Stimulated activated CD8-positive, alpha-beta memory T cell treated with anti-CD3 and anti-CD28 coated beads, Interleukin-12 subunit alpha, Interleukin-12 subunit beta, amount 100 ng/mL, for 1 hour (primary cell): Measurements from ENCODE around the gene DOCK9.
"Not testable (repeated sequence)": the region's sequence is repeated elsewhere in the genome, so short reads cannot be mapped to it uniquely, and the experiment has no call there.

Experiments used
- DNase-seq: peaks from one replicate; pipeline ENCODE4 v3.0.0-alpha.2; 2020; ENCODE audit warnings: low read depth

DOCK9 gene

DNA sequence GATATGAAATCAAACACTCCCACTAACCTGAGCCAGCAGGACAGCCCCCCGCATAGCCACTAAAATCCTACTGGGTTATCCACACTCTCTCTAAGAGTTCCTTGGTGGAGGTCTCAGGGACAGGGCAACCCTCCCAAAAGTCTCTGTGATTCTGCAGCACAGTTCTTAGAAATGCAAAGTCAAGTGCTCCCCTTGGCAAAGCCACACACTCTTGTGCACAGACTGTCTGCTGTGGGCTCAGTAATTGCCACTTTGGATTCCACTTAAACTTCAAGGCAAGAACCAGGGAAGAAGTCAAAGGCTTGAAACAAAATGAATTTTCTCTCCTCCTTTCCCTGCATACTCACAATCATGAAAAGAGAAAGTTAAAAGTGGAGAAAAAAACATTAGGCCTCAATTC, 61.5 kb downstream of the DOCK9 start:
- DNase-seq, result no peak

DNA sequence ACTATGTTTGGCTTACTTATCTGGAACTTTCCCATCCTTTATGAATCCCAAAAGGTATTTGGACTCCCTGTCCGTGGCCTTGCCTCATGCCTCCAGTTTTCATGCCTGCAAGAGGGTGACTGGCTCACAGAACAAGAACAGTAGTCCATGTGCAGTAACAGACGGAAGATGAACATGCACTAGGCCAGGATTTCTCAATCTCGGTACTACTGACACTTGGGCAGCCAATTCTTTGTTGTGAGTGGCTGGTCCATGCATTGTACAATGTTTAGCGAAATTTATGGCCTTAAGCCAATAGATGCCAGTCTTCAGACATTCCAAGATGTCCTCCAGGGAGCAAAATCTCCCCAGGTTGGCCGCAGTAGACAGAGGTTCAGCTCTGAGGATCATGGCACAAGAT, 61.9 kb downstream of the DOCK9 start:
- DNase-seq, result no peak

DNA sequence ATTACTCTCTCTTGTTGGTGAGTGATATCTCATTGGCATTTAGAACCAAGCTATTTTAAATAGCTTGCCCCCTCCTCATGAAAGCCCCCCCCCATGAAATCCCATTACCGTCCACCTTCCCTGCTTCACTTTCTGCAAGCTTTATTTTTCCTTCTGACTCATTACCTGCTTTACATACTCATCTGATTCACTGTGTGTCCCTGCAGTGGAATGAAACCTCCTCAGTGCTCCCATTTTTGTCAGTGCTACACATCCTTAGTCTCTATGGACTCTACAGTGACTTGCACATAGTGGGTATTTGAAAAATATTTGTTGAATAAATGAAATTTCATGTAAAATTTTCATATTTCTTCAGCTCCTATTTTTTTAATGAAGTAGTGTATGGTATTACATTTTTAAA, 62.3 kb downstream of the DOCK9 start:
- no peak for DNase-seq

DNA sequence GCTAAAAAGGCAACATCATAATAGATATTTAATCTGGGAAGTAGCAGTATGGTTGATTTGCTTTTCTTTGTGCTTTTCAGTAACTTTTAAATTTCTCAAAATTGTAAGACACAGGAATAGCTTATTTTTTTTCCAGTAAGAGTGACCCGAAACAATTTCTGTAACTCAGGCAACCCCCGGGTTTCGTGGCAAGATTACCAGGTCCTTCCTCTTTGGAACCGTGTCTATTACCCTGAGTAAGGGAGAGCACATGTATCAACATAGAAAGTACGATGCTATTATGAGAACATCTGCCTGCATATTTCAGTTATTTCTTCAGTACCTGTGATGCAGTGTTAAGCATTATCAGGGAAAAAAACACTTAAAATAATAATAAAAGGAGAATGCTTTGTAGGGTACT, 64.1 kb downstream of the DOCK9 start:
- DNase-seq, result no peak

DNA sequence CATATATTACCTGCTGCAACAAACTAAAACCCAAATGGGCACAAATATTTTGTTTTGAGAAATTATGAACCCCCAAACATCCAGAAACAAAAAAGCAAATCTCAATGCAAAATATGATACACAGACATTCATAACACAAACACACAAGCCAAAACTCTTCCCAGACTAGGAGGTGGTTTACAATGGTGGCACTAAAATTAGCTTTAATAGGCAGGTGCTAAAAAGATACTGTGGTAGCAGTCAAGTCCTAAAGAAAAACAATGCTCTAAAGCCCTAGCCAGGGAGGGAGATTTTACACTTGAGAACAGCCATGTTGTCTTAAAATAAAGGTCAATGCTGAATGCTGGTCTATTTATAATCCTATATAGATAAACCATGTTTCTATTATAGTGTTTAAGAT, 65.0 kb downstream of the DOCK9 start:
- DNase-seq, result no peak

DNA sequence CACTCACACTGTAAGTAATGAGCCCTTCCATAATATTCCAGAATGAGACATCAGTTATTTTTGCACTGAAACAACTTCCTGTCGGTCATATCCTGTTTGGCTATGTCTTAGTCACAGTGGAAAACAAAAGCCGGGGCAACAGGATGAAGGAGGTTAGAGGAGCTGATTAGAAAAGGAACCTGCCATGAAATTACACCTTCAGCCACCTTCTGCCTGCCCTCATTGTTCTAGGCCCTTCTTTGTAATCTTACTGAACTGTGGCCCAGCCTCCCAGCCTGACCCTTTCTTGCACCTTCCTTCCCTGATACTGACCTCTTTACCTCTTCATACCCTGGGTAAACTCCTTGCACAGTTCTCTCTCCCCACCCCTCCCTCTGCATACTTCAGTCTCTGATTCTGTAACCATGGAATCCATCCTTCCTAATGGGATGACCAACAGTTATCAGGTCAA, 67.3 kb downstream of the DOCK9 start:
- DNase-seq, result peak; percentile 6

DNA sequence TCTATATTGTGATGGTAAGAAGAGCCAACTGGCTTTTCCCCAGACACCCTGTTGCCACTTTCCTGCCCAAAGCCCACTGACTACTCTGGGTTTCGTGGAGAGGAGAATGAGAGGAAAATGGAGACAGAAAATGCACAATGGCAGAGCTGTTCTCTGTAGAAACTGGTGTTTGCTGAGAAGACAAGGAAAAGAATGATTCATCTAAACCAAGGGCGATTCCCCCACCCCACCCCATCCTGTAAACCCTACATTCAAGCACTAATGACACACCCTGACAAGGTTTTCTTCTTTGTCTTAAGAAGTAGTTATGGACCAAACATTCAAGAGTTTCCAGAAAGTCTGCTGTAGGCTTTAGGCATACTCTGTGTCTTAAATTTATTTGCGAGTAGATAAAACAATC, 68.8 kb downstream of the DOCK9 start:
- DNase-seq, result no peak

DNA sequence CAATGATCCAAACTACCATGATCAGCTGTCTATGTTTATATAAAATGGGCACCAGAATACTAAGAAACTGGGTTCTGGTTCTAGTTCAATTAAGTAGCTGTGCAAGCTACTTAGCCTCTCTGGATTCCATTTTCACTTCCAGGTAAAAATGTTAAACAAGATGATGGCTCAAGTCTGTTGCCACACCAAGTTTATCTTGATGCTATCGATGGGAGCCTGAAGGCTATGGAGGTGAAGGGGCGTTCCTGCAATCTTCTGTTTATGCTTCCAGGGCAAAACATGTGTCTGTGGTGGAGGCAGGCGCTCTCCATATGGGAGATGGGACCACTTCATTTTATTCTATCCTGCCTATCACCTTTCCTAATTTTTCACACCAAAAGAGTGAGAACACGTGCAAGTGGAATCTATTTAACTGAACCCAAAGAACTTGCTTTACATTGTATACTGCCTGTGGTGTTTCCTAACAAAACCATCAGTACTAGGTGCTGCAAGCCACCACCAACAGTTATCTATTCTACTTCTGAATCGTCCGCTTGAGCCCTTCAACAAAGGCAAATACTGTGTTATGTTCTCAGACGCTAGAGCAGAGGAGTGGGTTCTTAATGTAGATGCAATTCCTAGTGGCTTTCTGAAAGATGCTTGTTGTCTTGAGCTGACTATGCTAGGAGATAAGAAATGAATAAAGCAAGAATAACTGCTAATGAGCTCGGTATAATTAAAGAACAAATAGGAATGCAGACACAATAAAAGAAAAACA, 70.9 kb downstream of the DOCK9 start:
- no peak for DNase-seq

DNA sequence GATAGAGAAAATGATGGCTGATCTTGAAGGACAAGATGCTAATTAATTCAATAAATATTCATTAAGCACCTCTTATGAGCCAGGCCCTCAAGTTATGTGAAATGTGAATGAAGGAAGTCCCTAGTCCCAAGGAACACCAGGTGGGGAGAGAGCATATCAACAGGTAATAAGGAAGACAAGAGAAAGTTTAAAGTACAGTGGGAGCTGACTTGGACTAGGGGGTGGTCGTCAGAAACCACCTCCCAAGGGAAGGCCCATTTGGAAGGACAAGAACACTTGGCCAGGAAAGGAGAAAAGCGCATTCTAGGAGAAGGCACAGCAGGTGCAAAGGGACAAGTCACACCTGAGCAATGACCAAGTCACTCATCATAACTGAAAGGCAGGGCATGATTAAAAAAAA, 72.7 kb downstream of the DOCK9 start:
- DNase-seq, result no peak

DNA sequence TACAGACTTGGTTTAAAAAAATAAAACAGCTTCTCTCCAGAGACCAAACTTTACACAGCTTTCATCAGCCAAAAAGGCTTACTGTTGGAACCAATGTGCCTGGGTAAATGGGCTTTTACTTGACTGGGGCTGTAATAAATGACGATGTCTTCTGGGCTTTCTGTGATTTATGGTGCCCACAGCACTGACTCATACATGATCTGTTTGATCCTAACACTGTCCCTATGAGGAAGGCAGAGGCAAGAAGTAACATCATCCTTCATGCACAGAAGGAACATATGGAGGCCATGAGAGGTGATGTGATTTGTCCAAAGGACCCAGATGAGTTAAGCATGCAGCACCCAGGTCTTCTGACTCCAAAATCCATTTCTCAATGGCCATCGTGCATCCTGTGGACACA, 77.4 kb downstream of the DOCK9 start:
- DNase-seq, result no peak

DNA sequence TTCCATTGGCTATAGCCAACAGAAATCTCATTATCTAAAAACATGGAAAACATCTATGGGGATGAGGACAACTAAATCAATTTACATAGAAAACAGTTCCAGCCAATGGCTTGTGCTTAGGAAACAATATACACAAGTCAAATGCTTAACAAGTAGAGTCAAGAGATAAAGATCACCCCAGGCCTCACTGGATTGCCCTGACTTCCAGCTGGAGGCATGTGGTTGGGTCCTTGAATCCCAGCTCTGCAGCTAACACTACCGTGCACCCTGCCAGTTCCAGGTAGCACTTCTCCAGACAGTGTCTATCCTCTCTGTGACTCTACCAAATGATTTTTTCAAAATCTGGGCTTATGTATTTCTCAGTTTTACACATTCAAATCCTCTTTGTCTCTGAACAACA, 80.2 kb downstream of the DOCK9 start:
- no peak for DNase-seq

DNA sequence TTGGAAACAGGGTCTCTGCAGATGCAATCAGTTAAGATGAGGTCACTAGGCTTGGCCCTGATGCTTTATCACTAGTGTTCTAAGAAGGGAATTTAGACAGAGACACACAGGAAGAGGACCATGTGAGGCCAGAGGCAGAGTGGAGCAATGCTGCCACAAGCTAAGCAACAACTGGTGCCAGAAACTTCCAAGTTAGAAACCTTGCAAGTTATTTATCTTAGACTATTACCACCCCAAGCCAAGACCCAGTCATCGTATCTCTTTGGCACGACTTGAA, 81.1 kb downstream of the DOCK9 start:
- no peak for DNase-seq

DNA sequence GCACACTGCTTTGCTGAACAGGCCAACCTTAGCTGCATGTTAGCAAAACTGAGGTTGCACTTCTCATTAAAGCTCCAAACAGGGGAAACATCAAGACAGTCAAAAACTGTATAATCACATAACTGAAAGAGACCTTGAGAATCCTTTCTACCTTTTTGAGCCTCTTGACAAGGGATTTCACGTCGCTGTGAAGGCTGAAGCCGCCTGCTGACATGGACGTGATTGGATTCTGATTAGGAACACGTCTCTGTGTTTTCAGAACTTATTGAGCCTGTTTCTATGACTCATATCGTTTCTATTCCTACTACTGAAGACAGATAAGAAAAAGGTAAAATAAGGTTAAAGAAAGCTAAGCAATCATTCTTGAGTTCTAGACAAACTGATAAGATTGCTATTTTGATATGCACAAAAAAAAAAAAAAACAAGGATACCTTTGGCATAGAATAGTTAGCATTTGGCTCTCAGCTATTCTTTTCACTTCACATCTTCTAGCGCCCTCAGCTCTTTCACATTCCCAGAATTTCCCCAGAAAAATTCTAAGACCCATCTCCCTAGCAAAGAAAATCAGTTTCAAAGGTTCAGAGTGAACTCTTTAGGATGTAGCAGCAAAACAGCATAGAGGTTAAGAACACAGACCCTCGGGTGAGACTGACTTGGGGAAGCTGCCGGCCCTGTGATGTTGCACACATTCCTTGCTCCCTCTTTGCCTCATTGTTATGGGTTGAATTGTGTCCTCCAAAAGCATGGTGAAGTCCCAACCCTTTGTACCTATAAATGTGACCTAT, 81.6 kb downstream of the DOCK9 start:
- no peak for DNase-seq

DNA sequence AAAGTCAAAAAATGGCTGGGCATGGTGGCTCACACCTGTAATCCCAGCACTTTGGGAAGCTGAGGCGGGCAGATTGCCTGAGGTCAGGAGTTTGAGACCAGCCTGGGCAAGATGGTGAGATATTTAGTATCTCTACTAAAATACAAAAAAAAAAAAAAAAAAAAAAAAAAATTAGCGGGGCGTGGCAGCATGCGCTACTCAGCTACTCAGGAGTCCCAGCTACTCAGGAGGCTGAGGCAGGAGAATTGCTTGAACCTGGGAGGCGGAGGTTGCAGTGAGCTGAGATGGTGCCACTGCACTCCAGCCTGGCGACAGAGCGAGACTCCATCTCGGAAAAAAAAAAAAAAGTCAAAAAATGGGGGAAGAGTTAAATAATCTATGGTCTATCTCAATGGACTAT, 83.0 kb downstream of the DOCK9 start:
- not testable (repeated sequence) for DNase-seq

DNA sequence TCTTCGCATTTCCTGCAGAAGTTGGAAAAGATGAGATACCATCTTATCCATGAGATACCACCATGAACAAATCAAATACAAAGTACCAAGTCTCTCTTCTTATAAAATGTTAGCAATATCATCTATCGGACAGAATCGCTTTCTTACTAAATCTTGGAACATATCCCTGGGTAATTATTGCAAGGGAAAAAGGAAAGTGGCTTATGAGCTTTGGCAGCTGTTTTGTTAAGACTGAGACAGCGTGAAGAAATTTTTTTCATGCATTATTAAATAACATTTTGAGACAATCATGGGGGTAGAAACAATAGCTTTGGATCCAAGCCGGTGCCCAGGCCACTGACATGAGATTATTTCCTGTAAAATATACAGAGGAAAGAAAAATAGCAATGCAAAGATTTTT, 84.5 kb downstream of the DOCK9 start:
- DNase-seq, result no peak

DNA sequence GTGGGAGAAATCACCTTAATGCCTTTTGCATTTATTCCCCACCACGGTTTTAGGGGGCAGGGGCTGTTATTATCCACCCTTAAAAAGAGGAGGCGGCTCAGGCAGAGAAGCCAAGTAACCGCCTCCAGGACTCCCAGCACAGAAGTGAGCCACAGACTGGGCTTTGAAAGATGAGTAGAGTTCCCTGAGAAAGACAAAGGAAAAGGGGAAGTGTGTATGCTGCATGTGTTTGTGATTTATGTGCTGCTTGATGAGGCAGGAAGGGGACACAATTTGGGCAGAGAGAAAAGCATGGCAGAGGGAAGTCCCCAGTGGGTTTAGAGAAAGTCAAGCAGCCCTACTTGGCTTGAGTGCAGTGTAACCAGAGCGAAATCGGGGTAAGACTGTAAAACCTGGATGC, 85.0 kb downstream of the DOCK9 start:
- DNase-seq, result no peak

DNA sequence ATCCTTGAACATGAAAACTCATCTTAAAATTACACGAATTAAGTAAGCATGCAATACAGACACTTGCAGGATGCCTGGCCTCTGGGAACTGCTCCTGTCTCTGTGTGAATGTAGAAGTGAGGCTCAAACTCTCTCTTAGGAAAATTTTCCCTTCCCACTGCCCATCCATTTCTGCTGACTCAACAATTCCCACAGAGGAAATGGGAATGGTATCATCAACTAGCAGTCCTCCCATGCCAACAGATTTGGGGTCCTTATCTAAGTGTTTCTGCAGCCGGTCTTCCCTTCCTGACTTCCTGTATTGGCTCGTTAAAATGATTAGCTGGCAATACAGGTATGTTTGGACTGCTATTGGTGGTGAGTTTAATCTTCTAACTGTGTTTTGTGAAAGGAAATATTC, 85.8 kb downstream of the DOCK9 start:
- DNase-seq, result no peak

DNA sequence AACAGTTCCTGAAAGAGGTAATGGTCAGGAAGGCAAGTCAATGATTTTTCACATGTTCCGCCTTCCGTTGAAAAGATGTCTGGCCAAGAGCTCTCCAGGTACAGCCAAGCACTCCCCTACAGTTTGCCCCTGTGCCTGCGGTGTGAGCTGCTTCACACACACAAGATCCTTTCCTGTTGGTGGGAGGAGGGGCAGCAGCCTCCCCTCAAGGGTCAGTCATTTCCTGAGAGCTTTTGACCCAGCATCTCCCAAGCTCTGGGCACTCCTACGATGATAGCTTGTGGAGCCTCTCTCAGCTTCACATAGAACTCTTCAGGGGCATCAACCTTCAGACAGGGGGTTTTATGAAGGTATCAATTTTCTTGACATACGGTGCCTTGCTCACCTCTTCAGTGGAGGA, 86.9 kb downstream of the DOCK9 start:
- DNase-seq, result no peak

DNA sequence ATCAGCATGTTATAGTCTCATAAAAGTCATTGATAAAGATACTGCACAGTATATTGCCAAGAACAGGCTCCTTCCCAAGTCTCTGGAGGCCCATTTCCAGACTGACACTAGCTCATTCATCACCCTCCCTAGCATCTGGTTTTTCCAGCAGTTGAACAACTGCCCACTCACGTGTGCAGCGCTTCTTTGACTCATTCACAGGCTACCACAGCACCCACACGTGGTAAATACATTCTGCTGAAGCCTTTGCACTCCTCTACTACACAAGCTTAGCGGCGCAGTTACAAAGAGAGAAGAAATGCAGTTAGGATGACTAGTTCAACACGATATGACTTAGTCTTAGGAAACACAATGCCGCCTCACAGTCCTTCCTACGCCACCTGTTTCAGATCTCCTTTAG, 87.7 kb downstream of the DOCK9 start:
- no peak for DNase-seq

DNA sequence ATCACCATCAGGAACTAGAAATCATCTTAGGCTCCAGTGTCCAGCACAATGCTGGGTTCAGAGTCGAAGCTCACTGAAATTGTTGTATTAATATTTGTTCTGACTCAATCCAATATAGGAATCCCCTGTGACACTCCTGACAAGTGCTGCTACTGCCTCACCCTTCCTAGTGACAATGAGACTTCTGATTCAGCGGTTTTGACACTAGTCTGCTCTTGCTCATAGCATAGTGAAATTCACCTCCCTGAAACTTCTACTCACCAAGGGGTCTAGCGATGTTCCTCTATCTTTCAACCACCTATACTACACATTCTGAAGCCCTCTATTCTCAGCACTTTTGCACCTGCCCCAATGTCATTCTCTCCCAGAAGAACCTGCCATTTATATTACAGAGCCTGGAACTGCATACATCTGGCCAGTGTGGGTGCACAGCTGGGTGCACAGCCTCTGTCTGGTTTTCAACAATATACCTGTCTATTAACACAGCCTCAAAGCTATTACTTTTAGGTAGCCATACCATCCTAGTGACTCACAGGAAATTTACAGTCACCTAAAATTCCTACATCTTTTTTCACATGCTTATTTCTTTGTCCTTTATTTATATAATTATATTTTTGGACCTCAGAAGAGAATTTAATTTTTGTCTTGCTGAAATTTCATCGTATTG, 88.3 kb downstream of the DOCK9 start:
- DNase-seq, result no peak

DNA sequence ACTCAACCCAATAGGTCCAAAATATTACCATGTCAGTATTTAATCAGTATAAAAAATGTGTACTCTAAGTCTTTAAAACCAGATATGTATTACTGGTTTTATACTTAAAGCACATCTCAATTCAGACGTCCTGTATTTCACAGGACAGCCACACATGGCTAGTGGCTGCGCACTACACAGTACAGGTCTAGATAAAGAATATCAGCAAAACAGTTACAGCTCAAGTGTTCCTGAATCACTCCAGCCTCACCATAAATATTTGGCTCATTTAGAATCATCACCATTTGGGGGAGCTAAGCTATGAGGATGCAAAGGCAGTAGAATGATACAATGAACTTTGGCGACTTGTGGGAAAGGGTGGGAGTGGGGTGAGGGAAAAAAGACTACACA, 89.0 kb downstream of the DOCK9 start:
- DNase-seq, result no peak

DNA sequence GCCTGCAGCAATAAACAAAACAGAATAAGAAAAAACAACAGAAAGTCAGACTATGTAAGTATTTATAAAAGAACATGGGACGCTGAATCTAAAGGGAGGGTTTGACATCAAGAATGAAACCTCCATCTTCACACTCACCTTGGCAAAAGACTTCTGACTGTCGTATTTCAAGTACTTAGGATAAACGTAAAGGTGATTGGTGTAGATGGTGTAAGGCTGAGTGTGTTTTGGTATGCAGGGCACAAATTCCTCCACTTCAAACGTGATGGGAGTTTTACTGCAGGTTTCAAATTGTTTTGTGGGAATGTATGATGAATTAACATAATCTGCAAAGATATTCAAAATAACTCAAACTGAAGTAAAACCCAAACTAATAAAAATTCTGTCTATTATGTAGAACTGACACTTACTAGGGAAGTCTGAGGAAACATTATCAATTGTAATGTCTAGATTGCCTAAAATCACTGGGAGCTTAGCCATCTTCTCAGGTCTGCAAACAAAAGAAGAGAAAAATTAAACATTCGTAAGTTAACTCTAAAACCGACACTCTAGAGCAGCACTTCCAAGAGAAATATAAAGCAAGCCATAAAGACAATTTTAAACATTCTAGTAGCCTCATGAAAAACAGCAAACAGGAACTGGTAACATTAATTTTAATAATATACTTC, 89.5 kb downstream of the DOCK9 start:
- no peak for DNase-seq
